ENCODE measurements around the gene RAB11FIP3.

RAB11FIP3 gene

GRCh38 chr16:569445-570254, 144.2 kb downstream of the RAB11FIP3 start, which contains the start of gene PIGQ:
Gene PIGQ (plus strand): TSS chr16:569968. CDS start chr16:574075, 4,107 bp downstream.
- DNase-seq, result peak; percentile 50 to 74

Data from CD4-positive, alpha-beta T cell treated with Interleukin-4 for 1 hour (primary cell).